Measurements from ENCODE around the gene PPP2R2D.

GRCh38 chr10:131912620-131913019, 11.8 kb downstream of the PPP2R2D start:
- TF ChIP-seq CTCF (IDR thresholded peaks at IDR 0.05) (no peak), POLR2A (IDR thresholded peaks at IDR 0.05) (no peak)
